Measurements from ENCODE around the gene SMYD3. TPM values are rescaled to one million over a fixed set of nuclear protein-coding genes. Genes with fewer than 3 reads are reported as not detected.
A peak's percentile ranks its signal among the peaks of the same experiment; 100 is the strongest.

SMYD3 gene
- total and polyA plus RNA-seq, 2 of the 4 experiments (the other 2 are of a cell fraction): 26.5 to 37.6 TPM

- ChIA-PET CTCF (interaction anchor here (0.6 to 1.0 kb wide), 3 partner anchors 495 to 830 kb away, joined by 3 to 6 read pairs (median 3); no protein-coding TSS in a partner anchor), POLR2A (ENCODE audit: unreplicated experiment) (no interaction called here)
- Histone ChIP-seq H4K8ac (ENCODE audit: low read depth in 2 of 2, low read length in 2 of 2) (0 out of 4 replicates have a peak overlapping the region, but pooled peaks of 1 of the 2 experiments have one; percentile 3), H3K4ac (ENCODE audit: low read depth, low read length) (peak overlapping the region; percentile 23; the same call in 1 of the 2 replicates), H3K14ac (replicated peaks; ENCODE audit: low read depth, low read length) (0 out of 2 replicates have a peak overlapping the region, but pooled peaks have one; percentile 27), H2BK20ac (ENCODE audit: low read depth, low read length) (peak overlapping the region; percentile 3; the same call in 1 of the 2 replicates), H3K18ac (ENCODE audit: low read depth, low read length) (no peak overlapping the region), H2BK15ac (ENCODE audit: low read depth, low read length) (0 out of 3 replicates have a peak overlapping the region, but pooled peaks have one; percentile 68), H2AK5ac (ENCODE audit: low read depth, low read length) (no peak overlapping the region), H4K91ac (ENCODE audit: insufficient read depth, low read depth, low read length) (no peak overlapping the region; the same call in 1 of the 2 replicates), H3K36me3 (ENCODE audit: control insufficient read depth, insufficient read depth, low read length) (no peaks in the 10 kb centered on the region), H3K9ac (ENCODE audit: low read depth, low read length) (no peak overlapping the region), H2BK5ac (ENCODE audit: low read depth, low read length, poor library complexity, severe bottlenecking) (peak overlapping the region; percentile 15), H3K9me3 (ENCODE audit: control insufficient read depth, insufficient read depth, low read length) (no peaks in the 10 kb centered on the region), H3K23ac (ENCODE audit: low read depth, low read length) (0 out of 2 replicates have a peak overlapping the region, but pooled peaks have one; percentile 6), H4K20me1 (ENCODE audit: insufficient read depth, low read length) (no peaks in the 10 kb centered on the region), H2BK120ac (ENCODE audit: low read depth, low read length) (peak overlapping the region; percentile 52; the same call in 1 of the 2 replicates), H3K27ac (ENCODE audit: insufficient read depth, low read length) (no peak overlapping the region), H3K9me1 (ENCODE audit: insufficient read depth, low read length) (peaks cover 11% of the 10 kb centered on the region), H3K4me1 (ENCODE audit: control insufficient read depth, insufficient read depth, low read length) (peaks cover 12% of the 10 kb centered on the region), H3K4me2 (ENCODE audit: low read depth, low read length) (no peak overlapping the region; the same call in 1 of the 2 replicates), H3K4me3 (ENCODE audit: insufficient read depth, low read depth, low read length) (no peak overlapping the region), H3K27me3 (ENCODE audit: control insufficient read depth, insufficient read depth, low read length) (no peaks in the 10 kb centered on the region), H3K56ac (ENCODE audit: extremely low read depth, insufficient read depth, low read length) (no peak overlapping the region), H4K5ac (ENCODE audit: low read depth, low read length) (no peak overlapping the region), H2AFZ (replicated peaks; ENCODE audit: low read length, poor library complexity) (no peak overlapping the region), H3K79me1 (ENCODE audit: low read depth in 1 of 2, low read length in 2 of 2) (peaks cover 0 to 4% of the 10 kb centered on the region in 2 experiments; a peak in 1 of 4 replicates), H2AK9ac (replicated peaks; ENCODE audit: low read depth, low read length, poor library complexity) (no peak overlapping the region)
- intact Hi-C loops (cut with micrococcal nuclease) (loop anchor here (5.0 kb wide), 1 partner anchor 115 kb away; no protein-coding TSS in a partner anchor), in situ Hi-C loops (cut with MboI; ENCODE audit: low sequenced_read_pairs) (no loop called here), dilution Hi-C loops (cut with HindIII; ENCODE audit: low sequenced_read_pairs, unreplicated experiment) (no loop called here)
- WGBS, 2 experiments (ENCODE audit: extremely low coverage in 2 of 2, insufficient read length in 1 of 2): no CpG with 5 or more reads among the region's 2 CpGs
- DNase-seq: no peak
- peak; percentile 28; the same call in 1 of the 2 replicates for ATAC-seq (ENCODE audit: low read depth)
- TF ChIP-seq RAD21 (IDR thresholded peaks at IDR 0.05; ENCODE audit: low read length) (no peak), ELK1 (IDR thresholded peaks at IDR 0.05; ENCODE audit: borderline replicate concordance, low read depth, low read length) (no peak), RCOR1 (IDR thresholded peaks at IDR 0.05; ENCODE audit: insufficient replicate concordance, low read length) (no peak), CEBPB (IDR thresholded peaks at IDR 0.05; ENCODE audit: low read depth, low read length) (no peak), FOS (IDR thresholded peaks at IDR 0.05; ENCODE audit: low read depth, low read length) (no peak), NFE2L2 (IDR thresholded peaks at IDR 0.05; ENCODE audit: low read depth, low read length) (no peak), RFX5 (IDR thresholded peaks at IDR 0.05; ENCODE audit: low read depth, low read length) (no peak), MAZ (IDR thresholded peaks at IDR 0.05; ENCODE audit: borderline replicate concordance, low read depth, low read length) (no peak), MXI1 (IDR thresholded peaks at IDR 0.05; ENCODE audit: borderline replicate concordance, low read depth, low read length) (no peak), POLR2A (IDR thresholded peaks at IDR 0.05; ENCODE audit: low read depth, low read length) (no peak)
- TF ChIP-seq, protein P1, sequence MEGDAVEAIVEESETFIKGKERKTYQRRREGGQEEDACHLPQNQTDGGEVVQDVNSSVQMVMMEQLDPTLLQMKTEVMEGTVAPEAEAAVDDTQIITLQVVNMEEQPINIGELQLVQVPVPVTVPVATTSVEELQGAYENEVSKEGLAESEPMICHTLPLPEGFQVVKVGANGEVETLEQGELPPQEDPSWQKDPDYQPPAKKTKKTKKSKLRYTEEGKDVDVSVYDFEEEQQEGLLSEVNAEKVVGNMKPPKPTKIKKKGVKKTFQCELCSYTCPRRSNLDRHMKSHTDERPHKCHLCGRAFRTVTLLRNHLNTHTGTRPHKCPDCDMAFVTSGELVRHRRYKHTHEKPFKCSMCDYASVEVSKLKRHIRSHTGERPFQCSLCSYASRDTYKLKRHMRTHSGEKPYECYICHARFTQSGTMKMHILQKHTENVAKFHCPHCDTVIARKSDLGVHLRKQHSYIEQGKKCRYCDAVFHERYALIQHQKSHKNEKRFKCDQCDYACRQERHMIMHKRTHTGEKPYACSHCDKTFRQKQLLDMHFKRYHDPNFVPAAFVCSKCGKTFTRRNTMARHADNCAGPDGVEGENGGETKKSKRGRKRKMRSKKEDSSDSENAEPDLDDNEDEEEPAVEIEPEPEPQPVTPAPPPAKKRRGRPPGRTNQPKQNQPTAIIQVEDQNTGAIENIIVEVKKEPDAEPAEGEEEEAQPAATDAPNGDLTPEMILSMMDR (conservative IDR thresholded peaks at IDR 0.05; ENCODE audit: low read depth, low read length): no peak
- BruUV-seq (replicated peaks): no TSS peak
Measured at GRCh38 chr1:245987219-245987545, 519.9 kb downstream of the SMYD3 start.
